Activated CD8-positive, alpha-beta memory T cell treated with anti-CD3 and anti-CD28 coated beads for 48 hours (primary cell): ENCODE data around the gene RSU1.

Experiments used
- DNase-seq, 3 experiments: peaks; one replicate each; pipeline ENCODE4 v3.0.0-alpha.2; 2020; ENCODE audit warnings: low read depth in 2 of 3, low spot score in 2 of 3

Gene RSU1

DNA sequence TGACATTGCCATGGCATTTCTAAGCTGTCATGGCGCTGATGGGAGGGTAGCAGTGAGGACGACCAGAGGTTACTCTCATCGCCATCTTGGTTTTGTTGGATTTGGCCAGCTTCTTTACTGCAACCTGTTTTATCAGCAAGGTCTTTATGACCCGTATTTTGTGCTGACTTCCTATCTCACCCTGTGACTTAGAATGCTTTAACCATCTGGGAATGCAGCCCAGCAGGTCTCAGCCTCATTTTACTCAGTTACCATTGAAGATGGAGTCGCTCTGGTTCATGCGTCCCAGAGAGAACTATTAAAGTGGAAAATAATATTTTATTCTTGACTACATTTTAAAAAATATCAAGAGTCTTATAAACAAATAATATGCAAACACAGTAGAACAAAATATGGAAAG is 131.7 kb downstream of the RSU1 start:
- DNase-seq = no peak

DNA sequence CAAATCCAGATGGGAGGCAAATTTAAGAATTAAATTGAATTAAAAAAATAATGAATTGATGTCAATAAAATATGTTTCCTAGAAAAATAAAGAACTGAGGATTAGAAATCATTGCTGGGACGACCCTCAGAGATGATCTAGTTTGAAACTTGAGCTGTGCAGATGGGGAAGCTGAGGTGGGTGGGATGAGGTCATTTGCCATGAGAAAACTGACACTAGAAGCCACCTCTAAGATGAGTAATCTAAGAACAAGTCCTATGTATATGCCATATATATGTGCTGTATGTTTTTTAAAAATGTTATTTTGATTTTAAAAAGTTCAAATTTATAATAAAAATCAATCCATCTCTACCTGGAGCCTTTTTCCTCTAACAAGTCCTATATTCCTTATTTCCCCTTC is 135.7 kb downstream of the RSU1 start:
- DNase-seq = no peak

DNA sequence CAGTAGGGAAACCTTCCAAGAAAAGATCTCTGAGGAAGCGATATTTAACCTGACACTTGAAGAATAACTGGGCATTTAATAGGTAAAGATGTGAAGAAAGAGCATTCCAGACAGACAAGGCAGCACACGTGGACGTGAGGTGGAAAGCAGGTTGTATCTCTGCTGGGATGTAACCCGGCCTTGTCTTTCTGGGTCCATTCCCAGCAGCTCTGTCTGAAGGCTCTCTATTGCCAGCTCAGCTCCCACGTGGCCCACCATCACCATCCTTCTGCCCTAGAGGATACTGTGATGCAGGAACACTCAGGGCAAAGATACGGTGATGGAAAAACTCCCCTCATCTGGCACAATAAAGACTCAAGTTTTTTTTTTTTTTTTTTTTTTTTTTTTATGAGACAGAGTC is 137.7 kb downstream of the RSU1 start:
- no peak for DNase-seq

DNA sequence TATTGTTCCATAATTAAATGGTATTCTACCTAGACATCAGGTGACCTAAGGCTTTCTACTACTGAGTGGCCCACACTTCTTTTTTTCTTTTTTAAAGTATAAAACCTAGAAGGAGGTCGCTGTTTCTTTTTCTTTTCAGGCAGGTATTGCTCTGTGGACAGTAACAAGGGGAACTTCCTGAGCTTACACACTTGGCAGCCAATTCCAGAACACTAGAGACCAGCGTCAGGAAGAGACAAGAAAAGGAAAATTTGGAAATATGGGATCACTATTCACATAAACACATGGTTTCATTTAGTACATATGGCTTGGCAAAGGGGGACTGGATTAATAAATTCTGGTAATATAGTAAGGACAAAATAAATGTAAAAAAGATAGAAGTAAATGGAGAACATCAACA is 141.9 kb downstream of the RSU1 start:
- no peak for DNase-seq

DNA sequence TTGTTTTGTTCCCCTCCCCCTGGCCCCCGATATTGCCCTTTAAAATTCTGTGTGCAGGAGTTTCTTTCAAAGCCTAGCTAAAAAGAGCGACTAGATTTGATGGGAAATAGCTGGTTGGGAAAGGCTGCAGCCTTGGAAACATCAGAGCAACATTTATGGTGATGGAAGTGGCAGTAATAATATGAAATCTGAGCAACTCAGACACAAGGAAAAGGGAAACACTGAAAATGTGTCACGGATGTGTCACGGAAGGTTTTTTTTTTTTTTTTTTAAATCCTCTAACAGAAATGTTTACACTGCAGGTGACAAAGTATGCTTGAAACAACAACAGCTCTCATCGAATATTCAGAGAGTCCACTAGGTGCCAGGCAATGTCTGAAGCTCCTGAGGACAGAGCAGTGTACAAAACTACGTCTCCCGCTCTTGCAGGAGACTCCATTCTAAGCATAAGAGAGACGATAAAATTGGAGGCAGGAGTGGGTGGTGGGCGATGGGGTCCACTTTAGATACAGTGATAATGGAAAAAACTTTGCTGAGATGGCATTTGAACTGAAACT is 143.0 kb downstream of the RSU1 start:
- DNase-seq = no peak

DNA sequence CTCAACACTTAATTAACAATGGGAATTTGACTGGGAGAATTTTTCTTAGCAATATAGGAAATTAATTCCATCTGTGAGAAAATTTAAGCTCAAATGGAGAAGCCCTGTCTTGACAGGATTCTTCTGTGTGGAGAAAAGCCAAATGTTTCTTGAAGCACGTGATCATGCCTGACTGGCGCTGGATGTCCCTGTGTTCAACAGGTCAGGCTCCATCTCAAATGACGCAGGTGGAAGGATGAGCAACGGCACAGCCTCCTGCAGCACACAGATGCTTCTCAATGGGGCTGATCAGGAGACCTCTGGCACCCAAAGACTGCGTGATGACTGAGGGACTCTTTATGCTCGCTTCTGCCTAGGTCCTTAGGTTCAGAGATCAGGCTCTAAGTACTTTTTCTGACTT is 143.8 kb downstream of the RSU1 start:
- no peak for DNase-seq

DNA sequence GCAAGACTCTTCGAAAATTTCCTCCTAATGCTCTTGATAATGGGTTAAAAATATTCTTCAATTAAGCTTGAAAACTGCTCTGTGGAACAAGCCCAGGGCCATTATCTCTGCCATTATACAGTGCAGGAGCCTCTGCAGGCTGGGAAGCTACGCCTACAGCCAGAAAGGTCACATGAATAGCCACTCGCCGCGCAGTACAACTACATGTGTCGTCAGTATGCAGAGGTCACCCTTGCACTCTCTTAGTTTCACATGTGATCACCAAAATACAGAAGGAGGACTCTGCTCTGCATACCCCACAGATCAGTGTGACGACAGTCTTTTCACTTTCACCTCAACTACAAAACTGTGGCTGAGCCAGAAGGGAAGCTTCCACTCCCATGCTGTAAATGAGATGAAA is 153.8 kb downstream of the RSU1 start:
- DNase-seq = no peak

DNA sequence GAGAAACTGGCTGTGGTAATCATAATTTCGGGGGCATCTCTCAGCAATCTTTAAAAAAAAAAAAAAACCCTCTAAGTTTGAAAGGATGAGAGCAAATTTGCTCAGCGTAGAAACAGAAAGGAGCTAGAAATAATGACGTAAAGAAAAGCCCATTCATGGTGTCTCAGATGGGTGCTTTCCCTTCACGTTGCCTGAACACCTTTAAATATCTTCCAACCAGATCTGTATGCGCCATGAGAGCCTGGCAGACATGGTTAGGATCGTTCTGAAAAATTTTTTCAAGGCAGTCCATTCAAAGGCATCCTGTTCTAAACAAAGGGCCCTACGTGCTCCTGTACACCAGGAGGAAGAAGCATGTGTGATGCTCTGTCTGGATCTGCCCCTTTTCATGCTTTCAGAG is 154.3 kb downstream of the RSU1 start:
- no peak for DNase-seq

DNA sequence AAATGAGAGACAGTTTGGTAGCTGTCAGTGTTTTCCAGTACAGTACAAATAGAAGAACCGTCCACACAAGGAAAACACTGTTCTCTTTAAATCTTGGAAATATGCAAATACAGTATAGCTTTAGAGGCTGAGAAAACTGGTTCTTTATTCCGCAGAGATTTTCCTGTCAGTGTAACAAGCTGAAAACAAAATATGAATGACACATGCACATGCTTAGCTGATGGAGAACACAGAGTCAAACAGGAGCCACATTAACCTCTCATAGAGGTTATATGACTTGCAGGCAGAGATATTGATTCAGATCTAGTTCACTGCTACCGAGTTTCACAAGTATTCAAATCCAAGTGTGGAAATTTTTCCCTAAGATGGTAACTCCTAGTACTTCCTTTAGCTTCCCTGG is 160.3 kb downstream of the RSU1 start:
- DNase-seq = no peak

DNA sequence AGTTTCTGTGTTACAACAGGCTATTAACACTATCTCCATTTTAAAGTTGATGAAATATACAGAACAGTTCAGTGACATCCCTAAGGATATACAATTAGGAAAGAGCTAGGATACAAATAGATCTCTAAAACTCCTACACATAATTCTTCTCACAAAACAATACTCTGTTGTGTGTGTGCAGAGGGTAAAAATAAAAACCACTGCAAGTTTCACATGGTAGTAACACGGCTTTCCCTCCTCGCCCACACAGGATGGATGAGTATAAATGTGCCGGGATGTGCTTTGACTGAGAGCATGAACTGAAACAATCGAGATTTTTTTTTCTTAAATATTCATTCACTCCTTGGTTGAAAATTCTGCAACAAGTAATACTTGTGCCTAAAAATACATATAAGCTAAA is 164.0 kb downstream of the RSU1 start:
- no peak for DNase-seq

DNA sequence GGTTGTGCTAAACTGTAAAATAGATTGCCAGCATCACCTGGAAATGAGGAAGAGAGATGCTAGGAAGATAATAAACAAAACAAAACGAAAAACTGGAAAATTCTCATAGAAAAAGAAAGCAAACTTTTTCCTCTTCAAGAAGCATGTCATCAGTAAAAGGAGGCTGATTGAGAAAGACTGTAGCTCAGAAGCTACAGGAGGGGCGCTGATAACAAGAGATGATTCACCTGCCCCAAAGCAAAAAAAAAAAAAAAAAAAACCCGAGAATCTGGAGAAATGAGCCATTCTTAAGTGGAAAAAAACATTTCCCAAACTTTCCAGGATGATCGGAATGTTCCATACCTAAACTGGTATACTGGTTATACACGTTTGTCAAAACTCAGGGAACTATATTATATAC is 165.1 kb downstream of the RSU1 start:
- no peak for DNase-seq

DNA sequence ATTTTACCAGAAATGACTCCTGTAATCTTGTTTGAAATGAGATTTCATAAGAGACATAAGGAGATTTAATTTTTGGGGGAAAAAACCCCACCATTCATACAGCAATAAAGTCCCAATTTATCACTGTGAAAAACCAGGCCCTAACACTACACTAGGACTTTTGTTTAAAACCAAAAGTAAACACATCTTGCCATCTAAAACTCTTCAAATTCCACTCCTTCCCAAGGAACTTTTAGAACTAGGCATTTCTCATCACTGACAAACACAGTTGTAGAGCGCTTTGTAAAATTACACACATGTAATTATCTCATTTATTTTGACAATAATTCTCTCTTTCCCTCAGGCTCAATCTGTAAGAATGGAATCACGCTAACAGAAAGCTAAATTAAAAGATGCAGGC is 167.5 kb downstream of the RSU1 start:
- DNase-seq = no peak

DNA sequence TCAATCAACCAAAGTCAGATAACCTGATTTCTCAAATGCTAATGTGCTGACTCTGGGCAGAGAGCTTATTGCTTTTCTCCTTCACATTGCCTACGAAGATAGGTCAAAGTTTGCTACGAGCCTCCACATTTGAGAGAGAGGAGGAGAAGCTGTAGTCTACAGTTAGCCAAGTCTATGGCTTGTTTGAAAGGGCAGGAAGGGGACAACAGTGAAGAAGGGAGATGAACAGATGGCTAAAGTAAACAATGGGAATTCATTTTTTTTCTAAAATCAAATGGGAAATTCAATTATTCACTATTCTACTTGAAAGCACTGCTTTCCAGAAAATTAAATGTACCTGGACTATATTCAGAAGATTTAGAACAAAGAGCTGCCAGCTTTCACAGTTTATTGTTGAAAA is 168.9 kb downstream of the RSU1 start:
- DNase-seq = no peak

DNA sequence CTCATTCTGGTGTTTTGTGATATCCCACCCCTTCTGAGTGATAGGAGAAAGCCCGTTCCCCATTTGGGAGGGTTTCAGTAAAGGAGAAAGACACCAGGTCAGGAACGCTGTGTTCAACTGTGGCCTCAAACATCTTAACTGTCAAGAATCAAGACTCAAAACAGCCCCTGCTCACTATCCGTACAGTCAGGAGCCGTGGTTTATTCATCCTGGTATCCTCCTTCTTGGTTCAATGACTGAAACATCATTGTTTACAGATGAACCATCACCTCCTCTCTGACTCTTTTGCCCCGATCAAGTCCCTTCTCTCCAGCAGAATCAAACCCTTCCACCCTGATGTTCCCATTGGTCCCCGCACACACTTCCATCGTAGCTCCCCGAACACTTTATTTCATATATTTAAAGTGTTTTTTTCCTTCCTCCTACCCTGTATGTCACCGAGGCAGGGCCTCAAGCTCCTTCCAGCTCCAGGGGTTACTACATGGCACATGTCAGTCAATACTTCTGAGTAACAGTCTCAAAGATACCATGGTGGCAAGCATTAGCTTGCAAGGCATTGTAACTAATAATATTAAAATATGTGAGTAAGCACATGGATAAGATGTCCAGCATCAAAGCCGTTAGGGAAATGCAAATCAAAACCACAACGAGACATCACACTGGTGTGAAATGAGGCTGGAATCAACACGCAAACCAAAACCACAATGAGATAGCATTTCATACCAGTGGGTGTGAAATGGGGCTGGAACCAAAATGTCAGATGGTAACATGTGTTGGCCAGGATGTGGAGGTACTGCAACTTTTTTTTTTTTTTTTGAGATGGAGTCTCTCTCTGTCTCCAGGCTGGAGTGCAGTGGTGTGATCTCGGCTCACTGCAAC is 170.8 kb downstream of the RSU1 start:
- no peak for DNase-seq

DNA sequence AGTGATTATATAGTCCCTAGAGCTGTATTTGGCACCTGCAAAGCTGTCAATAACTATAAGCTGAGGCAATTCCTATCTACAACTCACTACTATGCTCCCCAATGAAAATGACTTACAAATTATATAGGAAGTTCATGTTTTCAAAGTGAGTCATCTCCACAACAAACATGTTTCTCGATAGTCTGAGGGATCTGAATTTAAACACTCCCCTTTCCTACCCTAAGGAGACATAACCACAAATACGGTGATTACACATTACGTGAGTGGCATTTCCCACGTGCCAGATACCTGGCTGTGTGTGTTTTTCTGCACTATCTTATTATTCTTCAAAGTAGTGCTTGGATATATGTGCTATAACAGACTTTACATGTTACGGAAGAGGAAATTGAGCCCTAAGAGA is 173.1 kb downstream of the RSU1 start:
- DNase-seq = no peak

DNA sequence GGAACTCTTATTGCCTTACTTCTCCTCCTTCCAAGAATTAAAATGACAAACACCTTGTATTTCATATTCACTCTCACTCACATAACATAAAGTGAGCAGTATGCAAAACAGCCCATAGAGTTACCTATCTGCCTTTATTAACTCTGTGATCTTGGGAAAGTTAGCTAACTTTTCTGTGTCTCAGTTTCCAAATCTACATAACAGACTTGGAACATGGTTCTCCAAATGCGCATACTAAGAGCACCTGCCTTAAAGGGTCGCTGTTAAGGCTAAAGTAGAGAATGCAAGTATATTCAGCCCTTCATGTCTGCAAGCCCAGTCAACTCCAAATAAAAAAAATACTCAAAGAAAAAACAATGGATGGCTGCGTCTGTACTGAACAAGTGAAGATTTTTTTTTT is 173.7 kb downstream of the RSU1 start:
- no peak for DNase-seq

DNA sequence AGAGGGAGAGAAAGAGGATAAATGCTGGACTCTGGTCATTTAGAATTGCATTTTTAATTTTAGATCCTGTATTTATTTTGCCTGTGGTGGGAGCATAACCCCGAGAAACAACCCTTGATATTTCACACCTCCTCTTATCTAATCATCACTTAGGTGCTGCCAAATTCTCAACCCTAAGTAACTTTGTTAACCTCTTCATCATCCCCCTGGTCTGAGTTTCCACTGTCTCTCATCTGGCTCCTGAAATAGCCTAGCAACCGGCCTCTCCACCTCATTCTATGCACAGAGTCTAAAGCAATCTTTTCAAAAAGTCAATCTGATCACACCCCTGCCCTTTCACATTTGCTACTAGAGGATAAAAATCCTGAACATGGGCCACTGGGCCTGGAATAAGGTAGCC is 177.1 kb downstream of the RSU1 start:
- DNase-seq = no peak

DNA sequence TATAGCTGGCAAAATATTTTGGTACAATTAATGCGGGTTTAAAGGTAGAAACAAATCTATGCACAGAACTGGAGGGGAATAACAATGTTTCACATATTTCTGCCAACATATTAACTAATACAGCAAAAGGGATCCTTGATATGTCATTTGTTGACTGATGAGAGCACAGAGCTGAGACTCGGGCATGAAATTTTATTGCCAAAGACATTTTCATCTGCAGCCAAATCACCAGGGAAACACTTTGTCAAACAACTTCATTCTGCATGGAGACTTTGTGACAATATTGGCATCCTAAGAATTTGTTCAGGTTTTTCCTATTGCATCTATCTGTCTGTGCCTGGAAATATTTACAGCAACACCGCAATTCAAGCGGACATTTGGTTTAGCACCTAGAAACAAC is 177.8 kb downstream of the RSU1 start:
- DNase-seq = no peak

DNA sequence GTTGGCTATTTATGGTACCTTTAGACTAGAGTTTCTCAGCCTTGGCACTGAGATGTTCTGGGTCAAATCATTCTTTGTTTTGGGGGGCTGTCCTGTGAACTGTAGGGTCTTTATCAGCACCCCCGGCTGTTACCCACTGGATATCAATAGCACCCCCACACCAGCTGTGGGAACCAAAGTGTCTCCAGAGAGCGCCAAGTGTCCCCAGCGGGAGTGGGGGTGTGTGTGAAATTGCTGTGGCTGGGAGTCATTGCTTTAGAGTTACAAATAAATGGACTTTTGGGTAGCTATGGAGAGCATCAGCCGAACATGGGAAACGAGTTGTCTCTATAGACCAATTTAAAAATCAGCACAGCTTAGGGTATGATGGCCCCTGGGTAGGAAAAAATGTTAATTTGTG is 184.2 kb downstream of the RSU1 start:
- DNase-seq = no peak

DNA sequence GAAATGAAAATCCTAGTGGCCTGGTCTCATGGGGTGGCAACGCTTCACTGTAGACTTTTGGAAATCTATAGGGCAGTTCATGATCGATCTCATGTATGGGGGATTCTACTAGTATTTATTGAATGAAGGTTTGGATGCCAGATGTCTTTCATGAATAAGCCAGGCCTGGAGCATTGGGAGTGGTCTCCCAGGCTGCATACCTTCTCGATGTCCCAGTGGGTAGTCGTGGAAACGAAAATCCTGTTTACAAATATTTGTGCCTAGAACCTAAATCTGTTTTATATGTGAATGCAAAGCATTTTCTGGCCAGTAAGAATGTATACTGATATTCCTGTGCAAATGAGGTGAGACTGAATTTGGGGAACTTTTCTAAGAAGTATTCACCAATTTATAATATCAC is 190.5 kb downstream of the RSU1 start:
- DNase-seq = no peak

DNA sequence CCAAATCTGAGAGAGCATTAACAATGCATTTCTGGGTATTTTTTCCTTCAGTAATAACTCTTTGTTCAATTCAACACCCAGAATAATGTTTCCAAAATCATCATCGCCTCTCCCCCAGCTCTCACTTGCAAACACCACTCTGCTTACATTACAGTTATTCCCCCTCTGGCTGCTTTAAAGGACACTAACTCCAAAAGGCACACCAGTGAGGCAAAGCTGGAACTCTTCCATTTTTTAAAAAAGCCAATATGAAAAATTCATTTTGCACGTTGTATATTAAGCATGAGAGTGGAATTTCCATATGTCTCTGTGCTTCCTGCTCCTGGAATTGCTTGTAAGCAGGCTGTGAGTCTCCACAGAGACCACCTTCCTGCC is 204.3 kb downstream of the RSU1 start:
- no peak for DNase-seq

DNA sequence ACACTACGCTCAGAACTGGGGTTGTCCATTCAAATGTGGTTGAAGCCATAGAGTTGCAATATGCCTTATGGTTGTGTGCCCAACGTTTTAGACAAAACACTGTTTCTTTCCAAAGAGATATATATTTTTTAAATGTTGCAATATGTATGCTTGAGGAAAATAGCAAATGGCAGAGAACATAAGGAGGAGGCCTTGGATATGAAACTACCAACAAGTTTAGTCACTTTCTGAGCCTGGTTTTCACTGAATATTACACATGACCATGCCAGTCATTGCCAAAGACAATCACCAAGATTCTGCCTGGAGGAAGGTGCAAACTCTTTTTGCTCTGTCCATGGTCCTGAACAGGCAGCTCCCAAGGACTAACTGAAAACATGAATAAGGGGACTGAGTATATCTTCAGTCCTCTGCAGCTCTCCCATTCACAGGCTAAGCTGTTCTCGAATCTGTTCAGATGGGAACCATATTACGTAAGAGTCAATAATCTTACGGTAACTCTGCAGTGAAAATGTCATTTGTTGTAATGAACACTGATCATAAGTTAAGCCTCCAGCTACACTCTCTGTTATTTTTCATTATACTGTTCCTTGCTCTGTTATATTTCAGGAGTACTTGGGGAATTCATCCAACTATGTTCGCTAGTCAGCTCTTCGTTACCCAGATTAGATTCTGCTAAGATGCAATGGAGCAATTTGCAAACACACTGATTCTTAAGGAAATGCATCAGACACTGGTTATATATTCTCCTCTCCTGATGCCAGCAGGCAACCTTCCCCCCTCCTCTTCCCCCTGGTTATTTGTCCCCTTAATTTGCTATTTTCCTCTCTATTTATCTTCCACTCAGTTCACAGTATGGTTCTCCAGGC is 204.9 kb downstream of the RSU1 start:
- no peak for DNase-seq
